ENCODE data around the gene TMEM201. TPM values are rescaled to one million over a fixed set of nuclear protein-coding genes. Genes with fewer than 3 reads are reported as not detected.

TMEM201 gene
- total RNA-seq, 1 experiment from 2014 or later: 30.4 TPM

DNA sequence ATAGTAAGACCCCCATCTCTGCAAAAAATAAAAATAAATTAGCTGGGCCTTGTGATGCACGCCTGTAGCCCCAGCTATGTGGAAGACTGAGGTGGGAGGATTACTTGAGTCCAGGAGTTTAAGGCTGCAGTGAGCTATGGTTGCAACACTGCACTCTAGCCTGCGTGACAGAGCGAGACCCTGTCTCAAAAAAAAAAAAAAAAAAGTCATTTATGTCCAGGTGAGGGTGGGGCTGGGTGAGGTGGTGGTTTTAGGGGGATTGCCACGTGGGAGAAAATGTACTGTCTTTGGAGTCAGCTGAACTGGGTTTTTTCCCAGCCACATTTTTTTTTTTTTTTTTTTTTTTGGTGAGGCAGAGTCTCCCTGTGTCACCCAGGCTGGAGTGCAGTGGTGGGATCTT is 69.5 kb downstream of the TMEM201 start:
- CTCF ChIA-PET: interaction anchor here (0.5 to 1.6 kb wide), 3 partner anchors 21 to 63 kb away, joined by 3 to 7 read pairs (median 3); no protein-coding TSS in a partner anchor
- no peak for ATAC-seq
- no peak for DNase-seq (ENCODE audit: low spot score)
- Mint-ChIP-seq H3K27ac (no peak overlapping the region), H3K27me3 (ENCODE audit: low read depth) (peaks cover 18% of the 10 kb centered on the region), H3K4me3 (no peak overlapping the region), H3K9me3 (no peaks in the 10 kb centered on the region), H3K4me1 (peaks cover 6% of the 10 kb centered on the region), H3K36me3 (no peaks in the 10 kb centered on the region)
- POLR2A ChIA-PET: interaction anchor here (0.6 kb wide), 1 partner anchor 969 kb away, joined by 4 read pairs; no protein-coding TSS in a partner anchor
- TF ChIP-seq, protein P1, sequence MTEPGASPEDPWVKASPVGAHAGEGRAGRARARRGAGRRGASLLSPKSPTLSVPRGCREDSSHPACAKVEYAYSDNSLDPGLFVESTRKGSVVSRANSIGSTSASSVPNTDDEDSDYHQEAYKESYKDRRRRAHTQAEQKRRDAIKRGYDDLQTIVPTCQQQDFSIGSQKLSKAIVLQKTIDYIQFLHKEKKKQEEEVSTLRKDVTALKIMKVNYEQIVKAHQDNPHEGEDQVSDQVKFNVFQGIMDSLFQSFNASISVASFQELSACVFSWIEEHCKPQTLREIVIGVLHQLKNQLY (CRISPR knock-in tag; IDR thresholded peaks at IDR 0.05): no peak
- TF ChIP-seq FOXP1 (CRISPR knock-in tag; IDR thresholded peaks at IDR 0.05; ENCODE audit: borderline replicate concordance) (no peak), NFATC4 (CRISPR knock-in tag; IDR thresholded peaks at IDR 0.05) (no peak), NR2C2 (CRISPR knock-in tag; IDR thresholded peaks at IDR 0.05) (no peak), JUN (CRISPR knock-in tag; IDR thresholded peaks at IDR 0.05) (no peak)
- TF ChIP-seq, protein P2, sequence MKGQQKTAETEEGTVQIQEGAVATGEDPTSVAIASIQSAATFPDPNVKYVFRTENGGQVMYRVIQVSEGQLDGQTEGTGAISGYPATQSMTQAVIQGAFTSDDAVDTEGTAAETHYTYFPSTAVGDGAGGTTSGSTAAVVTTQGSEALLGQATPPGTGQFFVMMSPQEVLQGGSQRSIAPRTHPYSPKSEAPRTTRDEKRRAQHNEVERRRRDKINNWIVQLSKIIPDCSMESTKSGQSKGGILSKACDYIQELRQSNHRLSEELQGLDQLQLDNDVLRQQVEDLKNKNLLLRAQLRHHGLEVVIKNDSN (CRISPR knock-in tag; IDR thresholded peaks at IDR 0.05): no peak

DNA sequence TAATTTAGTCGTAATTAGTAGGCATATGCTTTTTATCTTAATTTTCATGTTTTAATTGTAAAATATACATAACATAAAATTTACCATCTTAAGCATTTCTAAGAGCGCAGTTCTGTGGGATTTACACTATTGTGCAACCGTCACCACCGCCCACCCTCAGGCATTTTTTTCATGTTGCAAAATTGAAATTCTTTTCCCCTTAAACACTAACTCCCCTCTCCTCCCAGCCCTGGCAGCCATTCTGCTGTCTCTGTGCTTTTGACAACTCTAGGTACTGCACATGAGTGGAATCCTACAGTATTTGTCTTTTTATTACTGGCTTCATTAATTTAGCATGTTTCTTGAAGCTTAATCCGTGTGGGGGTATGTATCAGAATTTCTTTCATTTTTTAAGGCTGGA is 70.6 kb downstream of the TMEM201 start:
- Mint-ChIP-seq H3K4me1 (peaks cover 6% of the 10 kb centered on the region), H3K27me3 (ENCODE audit: low read depth) (peaks cover 7% of the 10 kb centered on the region), H3K9me3 (no peaks in the 10 kb centered on the region), H3K27ac (no peak overlapping the region), H3K36me3 (no peaks in the 10 kb centered on the region), H3K4me3 (no peak overlapping the region)
- ATAC-seq: no peak
- TF ChIP-seq OVOL2 (CRISPR knock-in tag; IDR thresholded peaks at IDR 0.05; ENCODE audit: borderline replicate concordance) (no peak), ZNF138 (CRISPR knock-in tag; conservative IDR thresholded peaks at IDR 0.05) (no peak), TEAD1 (CRISPR knock-in tag; IDR thresholded peaks at IDR 0.05) (no peak), NFE2L1 (CRISPR knock-in tag; IDR thresholded peaks at IDR 0.05) (no peak), FOXJ3 (CRISPR knock-in tag; IDR thresholded peaks at IDR 0.05; ENCODE audit: borderline replicate concordance) (no peak), ZNF219 (CRISPR knock-in tag; IDR thresholded peaks at IDR 0.05; ENCODE audit: borderline replicate concordance) (no peak), HMGA2 (CRISPR knock-in tag; IDR thresholded peaks at IDR 0.05) (no peak), ZNF121 (CRISPR knock-in tag; IDR thresholded peaks at IDR 0.05) (no peak)
- TF ChIP-seq, protein P3, sequence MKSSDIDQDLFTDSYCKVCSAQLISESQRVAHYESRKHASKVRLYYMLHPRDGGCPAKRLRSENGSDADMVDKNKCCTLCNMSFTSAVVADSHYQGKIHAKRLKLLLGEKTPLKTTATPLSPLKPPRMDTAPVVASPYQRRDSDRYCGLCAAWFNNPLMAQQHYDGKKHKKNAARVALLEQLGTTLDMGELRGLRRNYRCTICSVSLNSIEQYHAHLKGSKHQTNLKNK (CRISPR knock-in tag; IDR thresholded peaks at IDR 0.05): no peak
- TF ChIP-seq, protein P4, sequence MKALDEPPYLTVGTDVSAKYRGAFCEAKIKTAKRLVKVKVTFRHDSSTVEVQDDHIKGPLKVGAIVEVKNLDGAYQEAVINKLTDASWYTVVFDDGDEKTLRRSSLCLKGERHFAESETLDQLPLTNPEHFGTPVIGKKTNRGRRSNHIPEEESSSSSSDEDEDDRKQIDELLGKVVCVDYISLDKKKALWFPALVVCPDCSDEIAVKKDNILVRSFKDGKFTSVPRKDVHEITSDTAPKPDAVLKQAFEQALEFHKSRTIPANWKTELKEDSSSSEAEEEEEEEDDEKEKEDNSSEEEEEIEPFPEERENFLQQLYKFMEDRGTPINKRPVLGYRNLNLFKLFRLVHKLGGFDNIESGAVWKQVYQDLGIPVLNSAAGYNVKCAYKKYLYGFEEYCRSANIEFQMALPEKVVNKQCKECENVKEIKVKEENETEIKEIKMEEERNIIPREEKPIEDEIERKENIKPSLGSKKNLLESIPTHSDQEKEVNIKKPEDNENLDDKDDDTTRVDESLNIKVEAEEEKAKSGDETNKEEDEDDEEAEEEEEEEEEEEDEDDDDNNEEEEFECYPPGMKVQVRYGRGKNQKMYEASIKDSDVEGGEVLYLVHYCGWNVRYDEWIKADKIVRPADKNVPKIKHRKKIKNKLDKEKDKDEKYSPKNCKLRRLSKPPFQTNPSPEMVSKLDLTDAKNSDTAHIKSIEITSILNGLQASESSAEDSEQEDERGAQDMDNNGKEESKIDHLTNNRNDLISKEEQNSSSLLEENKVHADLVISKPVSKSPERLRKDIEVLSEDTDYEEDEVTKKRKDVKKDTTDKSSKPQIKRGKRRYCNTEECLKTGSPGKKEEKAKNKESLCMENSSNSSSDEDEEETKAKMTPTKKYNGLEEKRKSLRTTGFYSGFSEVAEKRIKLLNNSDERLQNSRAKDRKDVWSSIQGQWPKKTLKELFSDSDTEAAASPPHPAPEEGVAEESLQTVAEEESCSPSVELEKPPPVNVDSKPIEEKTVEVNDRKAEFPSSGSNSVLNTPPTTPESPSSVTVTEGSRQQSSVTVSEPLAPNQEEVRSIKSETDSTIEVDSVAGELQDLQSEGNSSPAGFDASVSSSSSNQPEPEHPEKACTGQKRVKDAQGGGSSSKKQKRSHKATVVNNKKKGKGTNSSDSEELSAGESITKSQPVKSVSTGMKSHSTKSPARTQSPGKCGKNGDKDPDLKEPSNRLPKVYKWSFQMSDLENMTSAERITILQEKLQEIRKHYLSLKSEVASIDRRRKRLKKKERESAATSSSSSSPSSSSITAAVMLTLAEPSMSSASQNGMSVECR (CRISPR knock-in tag; IDR thresholded peaks at IDR 0.05; ENCODE audit: borderline replicate concordance): no peak
- TF ChIP-seq, protein P5, sequence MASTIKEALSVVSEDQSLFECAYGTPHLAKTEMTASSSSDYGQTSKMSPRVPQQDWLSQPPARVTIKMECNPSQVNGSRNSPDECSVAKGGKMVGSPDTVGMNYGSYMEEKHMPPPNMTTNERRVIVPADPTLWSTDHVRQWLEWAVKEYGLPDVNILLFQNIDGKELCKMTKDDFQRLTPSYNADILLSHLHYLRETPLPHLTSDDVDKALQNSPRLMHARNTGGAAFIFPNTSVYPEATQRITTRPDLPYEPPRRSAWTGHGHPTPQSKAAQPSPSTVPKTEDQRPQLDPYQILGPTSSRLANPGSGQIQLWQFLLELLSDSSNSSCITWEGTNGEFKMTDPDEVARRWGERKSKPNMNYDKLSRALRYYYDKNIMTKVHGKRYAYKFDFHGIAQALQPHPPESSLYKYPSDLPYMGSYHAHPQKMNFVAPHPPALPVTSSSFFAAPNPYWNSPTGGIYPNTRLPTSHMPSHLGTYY (CRISPR knock-in tag; IDR thresholded peaks at IDR 0.05): no peak
- TF ChIP-seq, protein P6, sequence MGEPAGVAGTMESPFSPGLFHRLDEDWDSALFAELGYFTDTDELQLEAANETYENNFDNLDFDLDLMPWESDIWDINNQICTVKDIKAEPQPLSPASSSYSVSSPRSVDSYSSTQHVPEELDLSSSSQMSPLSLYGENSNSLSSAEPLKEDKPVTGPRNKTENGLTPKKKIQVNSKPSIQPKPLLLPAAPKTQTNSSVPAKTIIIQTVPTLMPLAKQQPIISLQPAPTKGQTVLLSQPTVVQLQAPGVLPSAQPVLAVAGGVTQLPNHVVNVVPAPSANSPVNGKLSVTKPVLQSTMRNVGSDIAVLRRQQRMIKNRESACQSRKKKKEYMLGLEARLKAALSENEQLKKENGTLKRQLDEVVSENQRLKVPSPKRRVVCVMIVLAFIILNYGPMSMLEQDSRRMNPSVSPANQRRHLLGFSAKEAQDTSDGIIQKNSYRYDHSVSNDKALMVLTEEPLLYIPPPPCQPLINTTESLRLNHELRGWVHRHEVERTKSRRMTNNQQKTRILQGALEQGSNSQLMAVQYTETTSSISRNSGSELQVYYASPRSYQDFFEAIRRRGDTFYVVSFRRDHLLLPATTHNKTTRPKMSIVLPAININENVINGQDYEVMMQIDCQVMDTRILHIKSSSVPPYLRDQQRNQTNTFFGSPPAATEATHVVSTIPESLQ (CRISPR knock-in tag; IDR thresholded peaks at IDR 0.05): no peak
- TF ChIP-seq, protein P7, sequence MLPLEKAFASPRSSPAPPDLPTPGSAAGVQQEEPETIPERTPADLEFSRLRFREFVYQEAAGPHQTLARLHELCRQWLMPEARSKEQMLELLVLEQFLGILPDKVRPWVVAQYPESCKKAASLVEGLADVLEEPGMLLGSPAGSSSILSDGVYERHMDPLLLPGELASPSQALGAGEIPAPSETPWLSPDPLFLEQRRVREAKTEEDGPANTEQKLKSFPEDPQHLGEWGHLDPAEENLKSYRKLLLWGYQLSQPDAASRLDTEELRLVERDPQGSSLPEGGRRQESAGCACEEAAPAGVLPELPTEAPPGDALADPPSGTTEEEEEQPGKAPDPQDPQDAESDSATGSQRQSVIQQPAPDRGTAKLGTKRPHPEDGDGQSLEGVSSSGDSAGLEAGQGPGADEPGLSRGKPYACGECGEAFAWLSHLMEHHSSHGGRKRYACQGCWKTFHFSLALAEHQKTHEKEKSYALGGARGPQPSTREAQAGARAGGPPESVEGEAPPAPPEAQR (CRISPR knock-in tag; IDR thresholded peaks at IDR 0.05): no peak
- DNase-seq (ENCODE audit: low spot score): no peak
- POLR2A ChIA-PET: no interaction called here
- CTCF ChIA-PET: interaction anchor here (0.6 to 1.5 kb wide), 2 partner anchors 16 to 44 kb away, joined by 3 to 4 read pairs; no protein-coding TSS in a partner anchor

Data from WTC11 (cell line).